Astrocyte (in vitro differentiated cells and primary cell): ENCODE results near the gene DNAJB4. TPM values are rescaled to one million over a fixed set of nuclear protein-coding genes. Genes with fewer than 3 reads are reported as not detected.
A peak's percentile ranks its signal among the peaks of the same experiment; 100 is the strongest.

Experiments used
- DNase-seq: peaks from one replicate; pipeline ENCODE4 v3.0.0-alpha.2; 2010; ENCODE audit warnings: low read depth
- FAIRE-seq: peaks from 2 replicates; lab custom pipeline; 2011; peaks lifted over from hg19 to GRCh38; lab: Jason Lieb, UNC
- H2AFZ ChIP-seq: 2 replicates; pipeline ENCODE4 v1.6.0; 2012; ENCODE audit warnings: low read depth, low read length, inconsistent platforms
- H3K27ac ChIP-seq: 2 replicates; pipeline ENCODE4 v1.5.1; 2011; ENCODE audit warnings: low read depth, low read length, inconsistent platforms
- H3K27me3 ChIP-seq: 2 replicates; pipeline ENCODE4 v1.6.0; 2011; ENCODE audit warnings: low read length, inconsistent platforms; ENCODE audit not compliant: insufficient read depth
- H3K36me3 ChIP-seq: 2 replicates; pipeline ENCODE4 v1.5.1; 2011; ENCODE audit warnings: low read length, inconsistent platforms; ENCODE audit not compliant: insufficient read depth
- H3K4me1 ChIP-seq: 2 replicates; pipeline ENCODE4 v1.5.1; 2011; ENCODE audit warnings: low read length, inconsistent platforms; ENCODE audit not compliant: insufficient read depth
- H3K4me2 ChIP-seq: 2 replicates; pipeline ENCODE4 v1.6.0; 2012; ENCODE audit warnings: low read length, inconsistent platforms
- H3K4me3 ChIP-seq: 2 replicates; pipeline ENCODE4 v1.5.1; 2011; ENCODE audit warnings: low read depth, mild to moderate bottlenecking, low read length, inconsistent platforms; ENCODE audit not compliant: insufficient read depth
- H3K79me2 ChIP-seq: 2 replicates; pipeline ENCODE4 v1.6.0; 2012; ENCODE audit warnings: mild to moderate bottlenecking, low read length, inconsistent platforms; ENCODE audit not compliant: insufficient read depth
- H3K9ac ChIP-seq: 2 replicates; pipeline ENCODE4 v1.6.0; 2012; ENCODE audit warnings: mild to moderate bottlenecking, low read length, inconsistent platforms
- H3K9me3 ChIP-seq: 2 replicates; pipeline ENCODE4 v1.5.1; 2012; ENCODE audit warnings: low read depth, mild to moderate bottlenecking, low read length, inconsistent platforms; ENCODE audit not compliant: insufficient read depth
- H4K20me1 ChIP-seq: 2 replicates; pipeline ENCODE4 v1.6.0; 2012; ENCODE audit warnings: low read length, inconsistent platforms; ENCODE audit not compliant: insufficient read depth
- H3K27ac Mint-ChIP-seq: one replicate; pipeline ENCODE4 v1.8.0; 2021; ENCODE audit warnings: mild to moderate bottlenecking, mixed read lengths; ENCODE audit not compliant: unreplicated experiment
- H3K27me3 Mint-ChIP-seq: one replicate; pipeline ENCODE4 v1.8.0; 2021; ENCODE audit warnings: low read depth, mixed read lengths; ENCODE audit not compliant: unreplicated experiment
- H3K36me3 Mint-ChIP-seq: one replicate; pipeline ENCODE4 v1.8.0; 2021; ENCODE audit warnings: low read depth, mixed read lengths; ENCODE audit not compliant: unreplicated experiment
- H3K4me1 Mint-ChIP-seq: one replicate; pipeline ENCODE4 v1.8.0; 2021; ENCODE audit warnings: low read depth, mixed read lengths; ENCODE audit not compliant: unreplicated experiment
- H3K4me3 Mint-ChIP-seq: one replicate; pipeline ENCODE4 v1.8.0; 2021; ENCODE audit warnings: mild to moderate bottlenecking, moderate library complexity, mixed read lengths; ENCODE audit not compliant: unreplicated experiment
- H3K9me3 Mint-ChIP-seq: one replicate; pipeline ENCODE4 v1.8.0; 2021; ENCODE audit warnings: mild to moderate bottlenecking, mixed read lengths; ENCODE audit not compliant: unreplicated experiment
- CTCF ChIP-seq: IDR thresholded peaks from 2 replicates; pipeline ENCODE4 v1.5.1; 2011; ENCODE audit warnings: low read depth, mild to moderate bottlenecking, inconsistent platforms, low read length, moderate library complexity; ENCODE audit not compliant: insufficient read depth
- EZH2 ChIP-seq: IDR thresholded peaks from 2 replicates; pipeline ENCODE4 v1.6.1; 2012; ENCODE audit warnings: mild to moderate bottlenecking, low read length, inconsistent platforms; ENCODE audit not compliant: insufficient read depth
- total RNA-seq: library from RNA; stranded (reverse); gene quantifications from 2 replicates; pipeline ENCODE4 v1.2.1, GENCODE V29; 2021

Gene DNAJB4
- total RNA-seq, 1 donor from 2014 or later: 58.6 TPM

- TF ChIP-seq CTCF: no peak
- no peak for TF ChIP-seq EZH2
- DNase-seq (peak; percentile 29), FAIRE-seq (no peak)
- H3K79me2 ChIP-seq: no peaks in the 10 kb centered on the region
- Mint-ChIP-seq H3K36me3 (no peaks in the 10 kb centered on the region), H3K27ac (no peak overlapping the region), H3K4me1 (no peaks in the 10 kb centered on the region), H3K4me3 (no peak overlapping the region), H3K9me3 (peaks cover 2% of the 10 kb centered on the region), H3K27me3 (peaks cover 6% of the 10 kb centered on the region)
- no peak overlapping the region for H3K27ac ChIP-seq
- no peak overlapping the region for H3K4me3 ChIP-seq
- no peaks in the 10 kb centered on the region for H3K27me3 ChIP-seq
- H3K36me3 ChIP-seq: no peaks in the 10 kb centered on the region
- H3K4me1 ChIP-seq: no peaks in the 10 kb centered on the region
- H3K9me3 ChIP-seq: no peaks in the 10 kb centered on the region
- H3K9ac ChIP-seq: no peak overlapping the region
- H2AFZ ChIP-seq: no peak overlapping the region
- H4K20me1 ChIP-seq: no peaks in the 10 kb centered on the region
- no peak overlapping the region for H3K4me2 ChIP-seq
Measured at GRCh38 chr1:78038491-78038939, 33.8 kb downstream of the DNAJB4 start.

- DNase-seq: no peak
- H3K4me3 Mint-ChIP-seq: no peak overlapping the region
Measured at GRCh38 chr1:78040484-78041089, 35.8 kb downstream of the DNAJB4 start.

More at GRCh38 chr1:78040484-78041089, 35.8 kb downstream of the DNAJB4 start:
- Histone ChIP-seq H3K27ac (no peak overlapping the region), H3K4me3 (no peak overlapping the region), H3K36me3 (no peaks in the 10 kb centered on the region), H3K4me2 (no peak overlapping the region), H3K27me3 (peaks cover 6% of the 10 kb centered on the region), H3K79me2 (no peaks in the 10 kb centered on the region), H3K4me1 (no peaks in the 10 kb centered on the region), H3K9me3 (no peaks in the 10 kb centered on the region), H3K9ac (no peak overlapping the region), H2AFZ (no peak overlapping the region), H4K20me1 (no peaks in the 10 kb centered on the region)
- H3K4me1 Mint-ChIP-seq: no peaks in the 10 kb centered on the region
- peaks cover 5% of the 10 kb centered on the region for H3K9me3 Mint-ChIP-seq
- no peak for FAIRE-seq
- peaks cover 4% of the 10 kb centered on the region for H3K36me3 Mint-ChIP-seq
- peaks cover 21% of the 10 kb centered on the region for H3K27me3 Mint-ChIP-seq
- no peak overlapping the region for H3K27ac Mint-ChIP-seq
- TF ChIP-seq EZH2 (no peak), CTCF (no peak)
